KMS-11 (cell line): ENCODE measurements around the gene BCAR3.

Experiments
- H2AFZ ChIP-seq: fragments of 200-600 bp; sonication (generic); 2 replicates; pipeline ENCODE4 v1.6.1; 2016; ENCODE audit warnings: antibody characterized with exemption, mixed run types, low read depth
- H3K27ac ChIP-seq: fragments of 200-600 bp; sonication (generic); 2 replicates; pipeline ENCODE4 v1.6.1; 2016; ENCODE audit warnings: mild to moderate bottlenecking, mixed run types
- H3K27me3 ChIP-seq: fragments of 200-600 bp; sonication (generic); 2 replicates; pipeline ENCODE4 v1.6.1; 2017; ENCODE audit warnings: mild to moderate bottlenecking, low read depth, mixed run types, moderate library complexity; ENCODE audit not compliant: insufficient read depth
- H3K36me3 ChIP-seq: fragments of 200-600 bp; sonication (generic); 2 replicates; pipeline ENCODE4 v1.6.1; 2017; ENCODE audit warnings: mild to moderate bottlenecking, mixed run types; ENCODE audit not compliant: insufficient read depth
- H3K4me1 ChIP-seq: fragments of 200-600 bp; sonication (generic); 2 replicates; pipeline ENCODE4 v1.6.1; 2016; ENCODE audit warnings: mild to moderate bottlenecking, low read depth, mixed run types; ENCODE audit not compliant: poor library complexity, severe bottlenecking
- H3K4me2 ChIP-seq: fragments of 200-600 bp; sonication (generic); 2 replicates; pipeline ENCODE4 v1.7.0; 2016; ENCODE audit warnings: mild to moderate bottlenecking, mixed run types
- H3K4me3 ChIP-seq: fragments of 200-600 bp; sonication (generic); IDR thresholded peaks from 2 replicates; pipeline ENCODE4 v1.6.1; 2017; ENCODE audit warnings: low read depth, low read length, mixed read lengths; ENCODE audit not compliant: insufficient read depth
- H3K79me2 ChIP-seq: fragments of 200-600 bp; sonication (generic); 2 replicates; pipeline ENCODE4 v1.6.1; 2016; ENCODE audit warnings: low read depth, mixed run types; ENCODE audit not compliant: insufficient read depth
- H3K9ac ChIP-seq: fragments of 200-600 bp; sonication (generic); 2 replicates; pipeline ENCODE4 v1.6.1; 2016; ENCODE audit warnings: mild to moderate bottlenecking, mixed run types
- H4K20me1 ChIP-seq: fragments of 200-600 bp; sonication (generic); 2 replicates; pipeline ENCODE4 v1.6.1; 2016; ENCODE audit warnings: mild to moderate bottlenecking, mixed run types; ENCODE audit not compliant: insufficient read depth
- CTCF ChIP-seq: fragments of 200-600 bp; sonication (generic); conservative IDR thresholded peaks from 2 replicates; pipeline ENCODE4 v1.6.1; 2017; ENCODE audit warnings: low read depth, mild to moderate bottlenecking, antibody characterized with exemption, low read length, moderate library complexity, mixed read lengths

Gene BCAR3

GRCh38 chr1:93625582-93626327 is 55.9 kb downstream of the BCAR3 start:
- Histone ChIP-seq H2AFZ (no peak overlapping the region), H3K79me2 (no peaks in the 10 kb centered on the region), H3K4me1 (no peaks in the 10 kb centered on the region), H3K4me2 (no peak overlapping the region), H3K9ac (no peak overlapping the region), H3K27ac (no peak overlapping the region), H4K20me1 (no peaks in the 10 kb centered on the region), H3K36me3 (no peaks in the 10 kb centered on the region), H3K27me3 (no peaks in the 10 kb centered on the region), H3K4me3 (no peak overlapping the region)
- TF ChIP-seq CTCF: no peak

GRCh38 chr1:93623875-93624274 is 57.8 kb downstream of the BCAR3 start:
- Histone ChIP-seq H3K27ac (no peak overlapping the region), H3K4me1 (no peaks in the 10 kb centered on the region), H3K27me3 (no peaks in the 10 kb centered on the region), H3K36me3 (no peaks in the 10 kb centered on the region), H3K79me2 (no peaks in the 10 kb centered on the region), H4K20me1 (no peaks in the 10 kb centered on the region), H2AFZ (no peak overlapping the region), H3K9ac (no peak overlapping the region), H3K4me2 (no peak overlapping the region), H3K4me3 (no peak overlapping the region)
- TF ChIP-seq CTCF: no peak

GRCh38 chr1:93623436-93623835 is 58.2 kb downstream of the BCAR3 start:
- H3K27ac ChIP-seq: no peak overlapping the region
- H3K4me3 ChIP-seq: no peak overlapping the region
- H3K4me2 ChIP-seq: no peak overlapping the region
- no peaks in the 10 kb centered on the region for H3K4me1 ChIP-seq
- no peak overlapping the region for H2AFZ ChIP-seq
- H3K79me2 ChIP-seq: no peaks in the 10 kb centered on the region
- no peak overlapping the region for H3K9ac ChIP-seq
- no peak for TF ChIP-seq CTCF
- no peaks in the 10 kb centered on the region for H4K20me1 ChIP-seq
- H3K27me3 ChIP-seq: no peaks in the 10 kb centered on the region
- H3K36me3 ChIP-seq: no peaks in the 10 kb centered on the region

GRCh38 chr1:93621246-93621645 is 60.4 kb downstream of the BCAR3 start:
- Histone ChIP-seq H3K27ac (no peak overlapping the region), H3K4me2 (no peak overlapping the region), H3K9ac (no peak overlapping the region), H3K4me3 (no peak overlapping the region), H3K4me1 (no peaks in the 10 kb centered on the region), H3K79me2 (no peaks in the 10 kb centered on the region), H3K27me3 (no peaks in the 10 kb centered on the region), H4K20me1 (no peaks in the 10 kb centered on the region), H3K36me3 (no peaks in the 10 kb centered on the region), H2AFZ (no peak overlapping the region)
- TF ChIP-seq CTCF: no peak
